Measurements from ENCODE around the gene ST7. TPM values are rescaled to one million over a fixed set of nuclear protein-coding genes. Genes with fewer than 3 reads are reported as not detected.

The ST7 gene
- total RNA-seq, 2 experiments from 2014 or later = 9.6 to 10.7 TPM

DNA sequence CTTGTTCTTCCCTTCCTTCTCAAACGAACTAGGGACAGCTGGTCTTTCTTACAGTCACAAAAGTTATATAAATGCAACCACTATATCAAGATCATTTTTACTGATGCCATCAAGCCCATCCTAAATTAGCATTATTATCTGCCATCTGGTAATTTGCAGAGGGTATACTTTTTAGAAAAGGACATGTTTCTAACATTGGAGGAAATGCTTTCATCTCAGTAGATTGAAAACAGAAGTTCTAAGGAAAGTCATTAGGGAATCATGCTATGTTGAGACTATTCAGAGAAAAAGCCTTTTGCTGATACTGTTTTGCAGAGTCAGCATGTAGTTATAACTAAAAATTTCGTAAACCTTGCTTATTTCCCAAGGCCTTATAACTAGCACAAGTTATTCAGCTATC, 222.9 kb downstream of the ST7 start:
- ChIA-PET POLR2A (interaction anchor here (0.7 kb wide), 1 partner anchor 21 kb away, joined by 3 read pairs; no protein-coding TSS in a partner anchor), CTCF (ENCODE audit: unreplicated experiment) (no interaction called here)
- no peak for DNase-seq (ENCODE audit: low spot score)
- no peak overlapping the region for H3K27ac ChIP-seq (ENCODE audit: low read depth, low read length, poor library complexity, severe bottlenecking)
- H3K79me2 ChIP-seq (ENCODE audit: insufficient read depth, low read depth, low read length) = no peaks in the 10 kb centered on the region
- no peak for TF ChIP-seq EZH2phosphoT487 (IDR thresholded peaks at IDR 0.05; ENCODE audit: borderline replicate concordance, low read depth, low read length)
- TF ChIP-seq, protein P1, sequence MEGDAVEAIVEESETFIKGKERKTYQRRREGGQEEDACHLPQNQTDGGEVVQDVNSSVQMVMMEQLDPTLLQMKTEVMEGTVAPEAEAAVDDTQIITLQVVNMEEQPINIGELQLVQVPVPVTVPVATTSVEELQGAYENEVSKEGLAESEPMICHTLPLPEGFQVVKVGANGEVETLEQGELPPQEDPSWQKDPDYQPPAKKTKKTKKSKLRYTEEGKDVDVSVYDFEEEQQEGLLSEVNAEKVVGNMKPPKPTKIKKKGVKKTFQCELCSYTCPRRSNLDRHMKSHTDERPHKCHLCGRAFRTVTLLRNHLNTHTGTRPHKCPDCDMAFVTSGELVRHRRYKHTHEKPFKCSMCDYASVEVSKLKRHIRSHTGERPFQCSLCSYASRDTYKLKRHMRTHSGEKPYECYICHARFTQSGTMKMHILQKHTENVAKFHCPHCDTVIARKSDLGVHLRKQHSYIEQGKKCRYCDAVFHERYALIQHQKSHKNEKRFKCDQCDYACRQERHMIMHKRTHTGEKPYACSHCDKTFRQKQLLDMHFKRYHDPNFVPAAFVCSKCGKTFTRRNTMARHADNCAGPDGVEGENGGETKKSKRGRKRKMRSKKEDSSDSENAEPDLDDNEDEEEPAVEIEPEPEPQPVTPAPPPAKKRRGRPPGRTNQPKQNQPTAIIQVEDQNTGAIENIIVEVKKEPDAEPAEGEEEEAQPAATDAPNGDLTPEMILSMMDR (conservative IDR thresholded peaks at IDR 0.05; ENCODE audit: low read length) = no peak
- no peak overlapping the region for H3K4me2 ChIP-seq (ENCODE audit: low read length)
- H4K20me1 ChIP-seq (ENCODE audit: insufficient read depth, low read length) = no peaks in the 10 kb centered on the region
- no peaks in the 10 kb centered on the region for H3K36me3 ChIP-seq (ENCODE audit: insufficient read depth, low read length)
- intact Hi-C loops (cut with micrococcal nuclease; ENCODE audit: unreplicated experiment) = no loop called here
- no peaks in the 10 kb centered on the region for H3K9me2 ChIP-seq (ENCODE audit: insufficient read depth, low read length)
- H3K4me1 ChIP-seq (ENCODE audit: insufficient read depth, low read length, poor library complexity, severe bottlenecking) = no peaks in the 10 kb centered on the region
- no peaks in the 10 kb centered on the region for H3K9me3 ChIP-seq (ENCODE audit: low read length)
- no TSS peak for BruUV-seq (replicated peaks)
- H2AFZ ChIP-seq (ENCODE audit: low read length) = no peak overlapping the region
- no peak overlapping the region for H3K4me3 ChIP-seq (ENCODE audit: low read depth, low read length, poor library complexity, severe bottlenecking)

DNA sequence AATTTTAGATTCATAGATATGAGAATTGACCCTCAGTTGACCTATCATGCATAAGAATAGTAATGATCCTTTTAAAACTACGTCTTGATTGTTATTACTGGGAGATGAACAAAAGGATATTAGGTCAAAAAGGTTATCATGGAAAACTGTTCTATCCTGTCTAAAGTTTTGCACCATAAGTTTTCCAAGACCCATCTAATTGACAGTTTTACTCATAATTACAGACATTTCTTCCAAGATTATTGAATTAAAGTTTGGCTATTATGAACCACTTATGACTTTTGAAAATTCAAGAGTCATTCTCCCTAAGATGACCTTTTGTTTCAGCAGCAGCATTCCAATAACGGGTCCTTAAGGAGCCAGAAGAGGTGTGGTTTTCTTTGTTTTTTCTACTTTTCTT, 225.3 kb downstream of the ST7 start:
- BruUV-seq (replicated peaks) = no TSS peak
- POLR2A ChIA-PET = no interaction called here
- Histone ChIP-seq H2AFZ (ENCODE audit: low read length) (no peak overlapping the region), H3K9me3 (ENCODE audit: low read length) (no peaks in the 10 kb centered on the region), H3K4me3 (ENCODE audit: low read depth, low read length, poor library complexity, severe bottlenecking) (no peak overlapping the region), H3K36me3 (ENCODE audit: insufficient read depth, low read length) (no peaks in the 10 kb centered on the region), H3K9me2 (ENCODE audit: insufficient read depth, low read length) (no peaks in the 10 kb centered on the region), H3K27ac (ENCODE audit: low read depth, low read length, poor library complexity, severe bottlenecking) (no peak overlapping the region), H4K20me1 (ENCODE audit: insufficient read depth, low read length) (no peaks in the 10 kb centered on the region), H3K79me2 (ENCODE audit: insufficient read depth, low read depth, low read length) (no peaks in the 10 kb centered on the region), H3K4me1 (ENCODE audit: insufficient read depth, low read length, poor library complexity, severe bottlenecking) (no peaks in the 10 kb centered on the region), H3K4me2 (ENCODE audit: low read length) (no peak overlapping the region)
- TF ChIP-seq EZH2phosphoT487 (IDR thresholded peaks at IDR 0.05; ENCODE audit: borderline replicate concordance, low read depth, low read length) = no peak
- TF ChIP-seq, protein P1 (conservative IDR thresholded peaks at IDR 0.05; ENCODE audit: low read length) = no peak
- CTCF ChIA-PET (ENCODE audit: unreplicated experiment) = no interaction called here
- no peak for DNase-seq (ENCODE audit: low spot score)
- intact Hi-C loops (cut with micrococcal nuclease; ENCODE audit: unreplicated experiment) = no loop called here

DNA sequence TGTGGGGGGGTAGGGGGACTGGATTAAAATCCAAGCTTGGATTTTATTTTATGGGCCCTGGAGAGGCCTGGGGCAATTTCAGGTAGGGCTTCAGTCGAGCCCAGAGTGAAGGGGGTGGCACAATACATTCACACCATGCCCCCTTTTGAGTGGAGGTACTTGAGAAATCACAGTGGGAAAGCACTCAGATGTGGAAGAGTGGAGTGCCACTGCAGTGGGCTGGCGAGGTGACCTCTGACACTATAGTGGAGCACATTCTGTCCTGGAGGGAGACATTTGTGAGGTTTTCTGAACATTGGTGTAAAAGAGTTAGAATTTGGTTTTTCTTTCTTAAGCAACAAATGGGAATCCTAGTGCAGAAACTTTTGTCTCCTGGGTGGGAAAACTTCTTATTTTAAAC, 226.4 kb downstream of the ST7 start:
- H3K9me2 ChIP-seq (ENCODE audit: insufficient read depth, low read length) = no peaks in the 10 kb centered on the region
- no peaks in the 10 kb centered on the region for H4K20me1 ChIP-seq (ENCODE audit: insufficient read depth, low read length)
- H3K4me3 ChIP-seq (ENCODE audit: low read depth, low read length, poor library complexity, severe bottlenecking) = no peak overlapping the region
- H3K79me2 ChIP-seq (ENCODE audit: insufficient read depth, low read depth, low read length) = no peaks in the 10 kb centered on the region
- H3K27ac ChIP-seq (ENCODE audit: low read depth, low read length, poor library complexity, severe bottlenecking) = no peak overlapping the region
- no peak for DNase-seq (ENCODE audit: low spot score)
- no peak overlapping the region for H2AFZ ChIP-seq (ENCODE audit: low read length)
- no peaks in the 10 kb centered on the region for H3K36me3 ChIP-seq (ENCODE audit: insufficient read depth, low read length)
- TF ChIP-seq, protein P1 (conservative IDR thresholded peaks at IDR 0.05; ENCODE audit: low read length) = no peak
- no peak for TF ChIP-seq EZH2phosphoT487 (IDR thresholded peaks at IDR 0.05; ENCODE audit: borderline replicate concordance, low read depth, low read length)
- ChIA-PET POLR2A (no interaction called here), CTCF (ENCODE audit: unreplicated experiment) (no interaction called here)
- H3K9me3 ChIP-seq (ENCODE audit: low read length) = no peaks in the 10 kb centered on the region
- no peaks in the 10 kb centered on the region for H3K4me1 ChIP-seq (ENCODE audit: insufficient read depth, low read length, poor library complexity, severe bottlenecking)
- no TSS peak for BruUV-seq (replicated peaks)
- intact Hi-C loops (cut with micrococcal nuclease; ENCODE audit: unreplicated experiment) = no loop called here
- no peak overlapping the region for H3K4me2 ChIP-seq (ENCODE audit: low read length)

Measured in OCI-LY7 (cell line).